Heart left ventricle (tissue), 16 donors: Measurements from ENCODE around the gene WDPCP. TPM values are rescaled to one million over a fixed set of nuclear protein-coding genes. Genes with fewer than 3 reads are reported as not detected.

Source experiments
- ATAC-seq, 4 donors: fragments of 200-7000 bp; cut with Tn5 transposase; one replicate each; pipeline ENCODE4 v1.9.1; 2020 to 2022; ENCODE audit warnings: moderate library complexity in 4 of 4, mild to moderate bottlenecking in 3 of 4, moderate number of reproducible peaks in 1 of 4
- DNase-seq, 5 donors: peaks; one replicate each; pipeline ENCODE4 v3.0.0-alpha.2; 2020
- H3K27ac ChIP-seq, 12 donors: fragments of 200-600 bp; sonication (generic) in 4 of 12; one replicate each; pipeline versions ENCODE4 v1.5.0 to v1.8.0; 2016 to 2022; ENCODE audit warnings: mild to moderate bottlenecking in 2 of 12
- H3K27me3 ChIP-seq, 9 donors: fragments of 200-600 bp; sonication (generic) in 2 of 9; one replicate each; pipeline versions ENCODE4 v1.5.1 to v1.8.0; 2016 to 2022; ENCODE audit warnings: mild to moderate bottlenecking in 3 of 9
- H3K36me3 ChIP-seq, 9 donors: fragments of 200-600 bp; sonication (generic) in 2 of 9; one replicate each; pipeline versions ENCODE4 v1.5.0 to v1.8.0; 2018 to 2022; ENCODE audit warnings: mild to moderate bottlenecking in 2 of 9
- H3K4me1 ChIP-seq, 12 donors: fragments of 200-600 bp; sonication (generic) in 4 of 12; one replicate each; pipeline versions ENCODE4 v1.5.0 to v1.8.0; 2016 to 2022; ENCODE audit warnings: mild to moderate bottlenecking in 3 of 12
- H3K4me3 ChIP-seq, 12 donors: fragments of 200-600 bp; sonication (generic) in 4 of 12; one replicate each; pipeline versions ENCODE4 v1.5.0 to v1.8.0; 2017 to 2022; ENCODE audit warnings: mild to moderate bottlenecking in 9 of 12, moderate library complexity in 4 of 12
- H3K9me3 ChIP-seq, 12 donors: fragments of 200-600 bp; sonication (generic) in 4 of 12; one replicate each; pipeline versions ENCODE4 v1.5.0 to v1.8.0; 2016 to 2022; ENCODE audit warnings: mild to moderate bottlenecking in 1 of 12
- CTCF ChIP-seq, 12 donors: fragments of 200-600 bp; sonication (generic) in 4 of 12; IDR thresholded peaks; one replicate each; pipeline versions ENCODE4 v1.5.0 to v1.8.0; 2018 to 2022; ENCODE audit warnings: antibody characterized with exemption in 12 of 12, mild to moderate bottlenecking in 5 of 12
- POLR2A ChIP-seq, 2 donors: fragments of 450-650 bp; IDR thresholded peaks; one replicate each; pipeline ENCODE4 v1.6.1; 2017; ENCODE audit warnings: antibody characterized with exemption in 2 of 2, mild to moderate bottlenecking in 2 of 2, moderate library complexity in 2 of 2
- WGBS, 4 donors: extraction: QIAGEN DNeasy Blood & Tissue Kit in 2 of 4; methylation state at CpG; one replicate each; pipeline versions ENCODE4 v1.1.5 to v1.1.7; 2013 to 2018; 5-methylcytosine and 5-hydroxymethylcytosine counted together
- intact Hi-C, 10 donors: fragments of 100-400 bp; cut with DNase I; formaldehyde crosslinking; loops; one replicate each; pipeline versions ENCODE4 v1.11.1 to v1.14.2; 2022
- polyA plus RNA-seq, 2 donors: library from polyadenylated mRNA; stranded (reverse); fragments of 200-250 nt; gene quantifications; one replicate each; pipeline ENCODE4 v1.2.3, GENCODE V29; 2013
- total RNA-seq, 9 donors: library from RNA; depleted of rRNA in 2 of 9; stranded (reverse); fragments of >200 nt in 2 of 9; fragmentation: NEBNext Ultra II Directional in 3 of 9; extraction: Animal tissue kit (Norgen Biotek cat#: 25700) in 3 of 9; gene quantifications; one replicate each; pipeline versions ENCODE4 v1.1.0 to v1.2.4, GENCODE V29; 2016 to 2023
- donor health status: ischemic (EF 13 %, LVEDD 7.1; RV severe dilation, severe dysfunction).
- donor health status: healthy with polysubstance abuse.
- donor health status: DM: no; HTN: yes; CAD: no.
- donor health status: DM: no; HTN: no; CAD: no.
- donor health status: ischemic (EF 25% LVEDD 6.9; RV normal size, moderate dysfunction).
- donor health status: ischemic (EF 25% LVEDD 5.7; RV mildly dilated, moderate dysfunction).
- donor health status: healthy.
- donor health status: DM: yes; HTN: yes; CAD: no.
- donor health status: ischemic (EF 35%, LVEDD 5.7; RV mildly dilated, moderate dysfunction).
- donor health status: nonischemic (EF 11% LVEDD 7.7; RV severe dilation, severe dysfunction).
- donor health status: DM: yes; HTN: yes; CAD: no.
- donor health status: PGD.
- donor health status: ischemic (EF 29% LVEDD 5.4; RV normal size, mild dysfunction).
- donor health status: nonischemic (EF 23%, LVEDD 6.1; RV moderate dilation, normal function).

The WDPCP gene
- total and polyA plus RNA-seq, 11 donors, result 3.2 to 32.2 (median 16.5) TPM

- no peak for DNase-seq
- no peak for ATAC-seq
- Histone ChIP-seq H3K27ac (no peak overlapping the region), H3K36me3 (no peaks in the 10 kb centered on the region), H3K9me3 (peaks cover 0 to 54% (median 28%) of the 10 kb centered on the region in 12 donors), H3K4me1 (peaks cover 0 to 4% (median 0%) of the 10 kb centered on the region in 12 donors), H3K4me3 (no peak overlapping the region), H3K27me3 (no peaks in the 10 kb centered on the region)
- intact Hi-C loops, result no loop called here
- TF ChIP-seq CTCF (IDR thresholded peaks at IDR 0.05) (no peak), POLR2A (IDR thresholded peaks at IDR 0.05) (no peak)
- WGBS, 4 donors, result 93 to 96% (median 96%) methylated on average over 1 of the region's 1 CpG
These were observed 65.3 kb downstream of the WDPCP start for GRCh38 chr2:63522950-63523349.

DNA sequence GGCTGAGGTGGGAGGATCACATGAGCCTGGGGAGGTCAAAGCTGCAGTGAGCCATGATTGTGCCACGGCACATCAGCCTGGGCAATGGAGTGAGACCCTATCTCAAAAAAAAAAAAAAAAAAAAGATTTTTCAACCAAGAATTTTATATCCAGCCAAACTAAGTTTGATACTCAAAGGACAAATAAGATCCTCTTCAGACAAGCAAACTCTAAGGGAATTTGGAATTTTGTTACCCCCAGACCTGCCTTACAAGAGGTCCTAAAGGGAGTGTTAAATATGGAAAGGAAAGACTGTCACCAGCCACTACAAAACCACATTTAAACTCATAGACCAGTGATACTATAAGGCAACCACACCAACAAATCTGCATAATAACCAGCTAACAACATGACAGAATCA lies 67.5 kb downstream of the WDPCP start:
- Histone ChIP-seq H3K36me3 (no peaks in the 10 kb centered on the region), H3K4me1 (peaks cover 0 to 4% (median 0%) of the 10 kb centered on the region in 12 donors), H3K27me3 (no peaks in the 10 kb centered on the region), H3K27ac (no peak overlapping the region), H3K4me3 (no peak overlapping the region), H3K9me3 (peaks cover 0 to 52% (median 28%) of the 10 kb centered on the region in 12 donors)
- ATAC-seq, result no peak
- intact Hi-C loops, result no loop called here
- TF ChIP-seq CTCF (IDR thresholded peaks at IDR 0.05) (no peak), POLR2A (IDR thresholded peaks at IDR 0.05) (no peak)
- DNase-seq, result no peak
- WGBS, 4 donors, result 85 to 100% (median 90%) methylated on average over 1 of the region's 1 CpG

DNA sequence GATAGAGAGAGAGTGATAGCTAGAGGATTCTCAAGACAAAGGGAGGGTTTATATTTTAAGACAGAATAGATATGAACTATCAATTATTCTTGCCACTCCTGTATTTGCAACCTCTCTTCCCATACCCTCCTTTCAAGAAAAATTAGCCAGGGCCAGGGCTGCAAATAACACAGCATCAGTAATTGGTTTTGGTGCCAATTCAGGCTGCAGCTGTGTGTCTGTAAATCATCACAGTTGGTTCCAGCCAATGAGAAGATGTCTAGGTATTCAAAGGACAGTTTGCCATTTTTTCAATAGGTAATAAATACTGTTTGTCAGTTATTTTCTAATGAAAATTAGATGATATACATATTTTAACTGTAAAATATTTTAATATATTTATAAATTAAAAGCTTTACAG lies 73.5 kb downstream of the WDPCP start:
- no peak for ATAC-seq

GRCh38 chr2:63514237-63514716 lies 74.0 kb downstream of the WDPCP start:
- TF ChIP-seq POLR2A (IDR thresholded peaks at IDR 0.05), result no peak
- no peak for TF ChIP-seq CTCF (IDR thresholded peaks at IDR 0.05)

More for the DNA sequence above, 73.5 kb downstream of the WDPCP start:
- DNase-seq, result no peak
- peaks cover 0 to 33% (median 7%) of the 10 kb centered on the region in 12 donors for H3K9me3 ChIP-seq
- H3K4me1 ChIP-seq, result peaks cover 0 to 6% (median 0%) of the 10 kb centered on the region in 12 donors
- no peak overlapping the region for H3K27ac ChIP-seq
- H3K36me3 ChIP-seq, result no peaks in the 10 kb centered on the region
- intact Hi-C loops, result no loop called here
- H3K4me3 ChIP-seq, result no peak overlapping the region
- H3K27me3 ChIP-seq, result no peaks in the 10 kb centered on the region
- TF ChIP-seq POLR2A (IDR thresholded peaks at IDR 0.05), result no peak
- TF ChIP-seq CTCF (IDR thresholded peaks at IDR 0.05), result no peak

More at GRCh38 chr2:63514237-63514716, 74.0 kb downstream of the WDPCP start:
- H3K9me3 ChIP-seq, result peaks cover 0 to 30% (median 9%) of the 10 kb centered on the region in 12 donors
- H3K36me3 ChIP-seq, result no peaks in the 10 kb centered on the region
- no peak for ATAC-seq
- H3K27ac ChIP-seq, result no peak overlapping the region
- DNase-seq, result no peak
- intact Hi-C loops, result no loop called here
- no peak overlapping the region for H3K4me3 ChIP-seq
- H3K4me1 ChIP-seq, result peaks cover 0 to 6% (median 0%) of the 10 kb centered on the region in 12 donors
- WGBS, 4 donors, result 63 to 69% (median 66%) methylated on average over 2 of the region's 2 CpGs
- no peaks in the 10 kb centered on the region for H3K27me3 ChIP-seq
